Breast epithelium (tissue), 3 donors: ENCODE data around the gene FHIT.

ENCODE experiments used
- POLR2A ChIP-seq: fragments of 450-650 bp; IDR thresholded peaks from one replicate; pipeline ENCODE4 v1.6.1; 2016; ENCODE audit warnings: antibody characterized with exemption, mild to moderate bottlenecking, moderate library complexity
- TF ChIP-seq, protein P1 (sequence below), 3 donors: fragments of 450-650 bp; IDR thresholded peaks; one replicate each; pipeline ENCODE4 v1.5.1; 2016 to 2017; ENCODE audit warnings: antibody characterized with exemption in 3 of 3, mild to moderate bottlenecking in 3 of 3, moderate library complexity in 3 of 3

DNA sequence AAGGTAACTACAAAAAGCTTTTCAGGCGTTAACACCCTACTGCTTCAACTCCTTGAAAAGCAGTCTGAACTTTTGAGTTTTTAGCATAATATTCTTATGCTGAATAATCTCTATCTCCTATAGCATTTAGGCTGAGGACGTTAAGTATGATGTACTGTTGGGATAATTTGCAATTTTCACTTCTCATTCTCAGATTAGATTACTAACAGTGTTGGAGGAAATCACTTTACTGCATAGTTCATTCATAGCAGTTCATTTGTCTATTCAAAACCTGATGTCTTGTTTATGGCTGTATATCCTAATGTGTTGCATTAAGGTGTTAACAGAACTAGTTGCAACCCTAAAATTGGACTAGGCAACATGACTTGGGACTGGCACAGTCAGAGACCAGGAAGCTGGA lies 983.1 kb downstream of the FHIT start:
- TF ChIP-seq POLR2A: no peak
- TF ChIP-seq, protein P1, sequence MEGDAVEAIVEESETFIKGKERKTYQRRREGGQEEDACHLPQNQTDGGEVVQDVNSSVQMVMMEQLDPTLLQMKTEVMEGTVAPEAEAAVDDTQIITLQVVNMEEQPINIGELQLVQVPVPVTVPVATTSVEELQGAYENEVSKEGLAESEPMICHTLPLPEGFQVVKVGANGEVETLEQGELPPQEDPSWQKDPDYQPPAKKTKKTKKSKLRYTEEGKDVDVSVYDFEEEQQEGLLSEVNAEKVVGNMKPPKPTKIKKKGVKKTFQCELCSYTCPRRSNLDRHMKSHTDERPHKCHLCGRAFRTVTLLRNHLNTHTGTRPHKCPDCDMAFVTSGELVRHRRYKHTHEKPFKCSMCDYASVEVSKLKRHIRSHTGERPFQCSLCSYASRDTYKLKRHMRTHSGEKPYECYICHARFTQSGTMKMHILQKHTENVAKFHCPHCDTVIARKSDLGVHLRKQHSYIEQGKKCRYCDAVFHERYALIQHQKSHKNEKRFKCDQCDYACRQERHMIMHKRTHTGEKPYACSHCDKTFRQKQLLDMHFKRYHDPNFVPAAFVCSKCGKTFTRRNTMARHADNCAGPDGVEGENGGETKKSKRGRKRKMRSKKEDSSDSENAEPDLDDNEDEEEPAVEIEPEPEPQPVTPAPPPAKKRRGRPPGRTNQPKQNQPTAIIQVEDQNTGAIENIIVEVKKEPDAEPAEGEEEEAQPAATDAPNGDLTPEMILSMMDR (IDR thresholded peaks at IDR 0.05): no peak
